Endothelial cell of umbilical vein (primary cell): ENCODE measurements around the gene TSC22D1. TPM values are rescaled to one million over a fixed set of nuclear protein-coding genes. Genes with fewer than 3 reads are reported as not detected.

ENCODE experiments used
- BruUV-seq: library from RNA; stranded (reverse); fragments of 400-500 nt; replicated peaks from 2 replicates; lab custom pipeline; 2021; lab: Mats Ljungman, UMichigan
- CTCF ChIA-PET: fragments of 300-600, 350-600 bp; sonication (Branson Sonifier 250); formaldehyde crosslinking; loops from one replicate; lab custom pipeline; 2021; ENCODE audit warnings: antibody characterized with exemption, inconsistent platforms; lab: Charles Lee
- POLR2A ChIA-PET: fragments of 300-600, 350-600 bp; sonication (Branson Sonifier 250); formaldehyde crosslinking; loops from one replicate; lab custom pipeline; 2021; ENCODE audit warnings: antibody characterized with exemption, inconsistent platforms; lab: Charles Lee
- DNase-seq: peaks from one replicate; pipeline ENCODE4 v3.0.0-alpha.2; 2011; ENCODE audit warnings: low read depth, low spot score
- FAIRE-seq: peaks from 2 replicates; lab custom pipeline; 2011; peaks lifted over from hg19 to GRCh38; lab: Jason Lieb, UNC
- H2AFZ ChIP-seq: 2 replicates; pipeline ENCODE4 v1.6.0; 2012; ENCODE audit warnings: low read depth, low read length, control low read depth, inconsistent platforms
- H3K27ac ChIP-seq: 2 replicates; pipeline ENCODE4 v1.5.1; 2011; ENCODE audit warnings: low read depth, mild to moderate bottlenecking, control low read depth, low read length, moderate library complexity; ENCODE audit not compliant: insufficient read depth
- H3K27me3 ChIP-seq, 2 experiments: 2 replicates each; pipeline versions ENCODE4 v1.6.0 to v1.6.1; 2011; ENCODE audit warnings: low read length in 2 of 2, mixed read lengths in 1 of 2; ENCODE audit not compliant: control insufficient read depth in 2 of 2, insufficient read depth in 2 of 2
- H3K36me3 ChIP-seq, 2 experiments: 2 replicates in 1 of 2; 3 replicates in 1 of 2; pipeline ENCODE4 v1.5.1; 2011; ENCODE audit warnings: low read length in 2 of 2, mild to moderate bottlenecking in 1 of 2, moderate library complexity in 1 of 2; ENCODE audit not compliant: control insufficient read depth in 2 of 2, insufficient read depth in 2 of 2; ENCODE audit errors: extremely low read depth in 1 of 2
- H3K4me1 ChIP-seq: 3 replicates; pipeline ENCODE4 v1.5.1; 2011; ENCODE audit warnings: mild to moderate bottlenecking, low read length; ENCODE audit not compliant: control insufficient read depth, insufficient read depth; ENCODE audit errors: extremely low read depth
- H3K4me2 ChIP-seq: 2 replicates; pipeline ENCODE4 v1.6.1; 2011; ENCODE audit warnings: low read length, control low read depth, mixed read lengths; ENCODE audit not compliant: insufficient read depth
- H3K4me3 ChIP-seq, 3 experiments: fragments of 200-600 bp in 1 of 3; sonication (generic), shearing (Covaris generic) in 1 of 3; replicated peaks in 1 of 3; 2 replicates each; pipeline ENCODE4 v1.5.1; 2011 to 2016; ENCODE audit warnings: control low read depth in 3 of 3, low read length in 3 of 3, mild to moderate bottlenecking in 2 of 3, inconsistent platforms in 1 of 3, low read depth in 1 of 3, moderate library complexity in 1 of 3; ENCODE audit not compliant: insufficient read depth in 1 of 3
- H3K79me2 ChIP-seq: 2 replicates; pipeline ENCODE4 v1.6.0; 2012; ENCODE audit warnings: low read length, inconsistent platforms; ENCODE audit not compliant: control insufficient read depth, insufficient read depth
- H3K9ac ChIP-seq: replicated peaks from 2 replicates; pipeline ENCODE3; 2011; ENCODE audit warnings: low read length, control low read depth; ENCODE audit not compliant: insufficient read depth; ENCODE audit errors: extremely low read depth
- H3K9me1 ChIP-seq: replicated peaks from 3 replicates; pipeline ENCODE4 v1.6.0; 2011; ENCODE audit warnings: mild to moderate bottlenecking, low read length; ENCODE audit not compliant: control insufficient read depth, insufficient read depth; ENCODE audit errors: extremely low read depth
- H3K9me3 ChIP-seq: replicated peaks from 2 replicates; pipeline ENCODE4 v1.5.1; 2012; ENCODE audit warnings: low read length, inconsistent platforms; ENCODE audit not compliant: control insufficient read depth, insufficient read depth
- H4K20me1 ChIP-seq: replicated peaks from 2 replicates; pipeline ENCODE3; 2011; ENCODE audit warnings: mild to moderate bottlenecking, low read length; ENCODE audit not compliant: control insufficient read depth, insufficient read depth; ENCODE audit errors: extremely low read depth
- CTCF ChIP-seq, 2 donors: IDR thresholded peaks; 1 replicate in 1 of 2; 2 replicates in 1 of 2; pipeline ENCODE4 v1.5.1; 2011; ENCODE audit warnings: low read length in 2 of 2, mild to moderate bottlenecking in 2 of 2, moderate library complexity in 2 of 2, control low read depth in 1 of 2, inconsistent platforms in 1 of 2, low read depth in 1 of 2; ENCODE audit not compliant: insufficient read depth in 1 of 2; ENCODE audit errors: extremely low read depth in 1 of 2
- FOS ChIP-seq: IDR thresholded peaks from 2 replicates; pipeline ENCODE4 v1.6.1; 2011; ENCODE audit warnings: mild to moderate bottlenecking, low read length, moderate library complexity, borderline replicate concordance; ENCODE audit not compliant: insufficient read depth
- GATA2 ChIP-seq: IDR thresholded peaks from 2 replicates; pipeline ENCODE4 v1.7.0; 2011; ENCODE audit warnings: low read depth, mild to moderate bottlenecking, moderate library complexity, mixed read lengths, low read length; ENCODE audit not compliant: insufficient read length, insufficient read depth
- JUN ChIP-seq: IDR thresholded peaks from 2 replicates; pipeline ENCODE4 v1.6.1; 2011; ENCODE audit warnings: borderline replicate concordance, low read depth; ENCODE audit not compliant: insufficient read length, insufficient read depth
- MAX ChIP-seq: IDR thresholded peaks from 2 replicates; pipeline ENCODE4 v1.6.1; 2011; ENCODE audit not compliant: insufficient read depth, insufficient read length
- MYC ChIP-seq: IDR thresholded peaks from one replicate; pipeline ENCODE4 v1.6.1; 2011; ENCODE audit warnings: mild to moderate bottlenecking, low read depth, low read length
- POLR2A ChIP-seq: IDR thresholded peaks from 2 replicates; pipeline ENCODE4 v1.6.1; 2012; ENCODE audit warnings: low read depth, mild to moderate bottlenecking, control low read depth, low read length
- POLR2AphosphoS5 ChIP-seq: IDR thresholded peaks from 2 replicates; pipeline ENCODE4 v1.6.1; 2012; ENCODE audit warnings: low read depth, mild to moderate bottlenecking, control low read depth, low read length, moderate library complexity; ENCODE audit not compliant: insufficient read depth
- dilution Hi-C: fragments of 300-500 bp; cut with MboI; formaldehyde crosslinking; loops from one replicate; pipeline ENCODE4 v1.15.0; 2019; ENCODE audit warnings: low sequenced_read_pairs; ENCODE audit not compliant: extremely low pct_ligation_motif_present
- intact Hi-C: fragments of 100-400 bp; cut with micrococcal nuclease; formaldehyde crosslinking; loops from one replicate; pipeline ENCODE4 v1.10.0; 2022
- polyA plus RNA-seq, 4 experiments: library from polyadenylated mRNA; depleted of rRNA in 3 of 4; stranded (reverse) in 3 of 4; unstranded in 1 of 4; fragments of >200 nt; gene quantifications; 2 replicates each; pipeline versions ENCODE4 v1.2.1 to v1.2.3, GENCODE V29; 2011 to 2012; ENCODE audit warnings: missing spikeins in 1 of 4
- total RNA-seq: library from RNA; stranded (reverse); gene quantifications from 2 replicates; pipeline ENCODE4 v1.2.3, GENCODE V29; 2021

TSC22D1 gene
- total and polyA plus RNA-seq, 2 donors (not counting 3 experiments of a cell fraction or from before 2014, with no cell fraction given) = 47.7 to 51.8 TPM

DNA sequence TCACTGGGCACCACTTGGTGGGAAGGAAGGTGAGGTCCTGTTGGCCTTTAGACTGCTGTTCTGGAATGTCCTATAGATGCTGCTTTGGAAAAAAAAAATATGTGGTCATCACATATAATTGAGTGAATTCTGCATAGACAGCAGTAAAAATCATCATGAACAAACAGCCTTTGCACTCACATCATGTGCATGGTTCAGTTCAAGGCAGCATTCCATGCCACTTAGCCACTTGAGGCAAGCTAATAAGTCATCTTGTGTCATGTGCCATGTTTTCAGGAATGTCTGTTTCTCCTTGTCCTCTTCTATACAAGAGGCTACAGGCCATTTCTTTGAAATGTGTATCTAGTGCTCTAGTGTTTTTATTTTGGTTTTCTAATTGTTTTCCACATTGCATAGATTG, 43.9 kb upstream of the TSC22D1 start:
- ChIA-PET POLR2A (no interaction called here), CTCF (no interaction called here)
- intact Hi-C loops (no loop called here), dilution Hi-C loops (no loop called here)
- H3K27ac ChIP-seq = no peak overlapping the region
- no peaks in the 10 kb centered on the region for H3K9me1 ChIP-seq
- H3K4me1 ChIP-seq = no peaks in the 10 kb centered on the region
- TF ChIP-seq MYC = no peak
- no peak overlapping the region for H3K4me3 ChIP-seq
- no peak overlapping the region for H3K9ac ChIP-seq
- H3K9me3 ChIP-seq = no peaks in the 10 kb centered on the region
- no peaks in the 10 kb centered on the region for H4K20me1 ChIP-seq
- H3K79me2 ChIP-seq = no peaks in the 10 kb centered on the region
- DNase-seq (no peak), FAIRE-seq (no peak)
- no TSS peak for BruUV-seq
- no peak overlapping the region for H3K4me2 ChIP-seq
- H3K36me3 ChIP-seq = no peaks in the 10 kb centered on the region
- H2AFZ ChIP-seq = no peak overlapping the region
- no peaks in the 10 kb centered on the region for H3K27me3 ChIP-seq

GRCh38 chr13:44619651-44620050, 43.5 kb upstream of the TSC22D1 start:
- Histone ChIP-seq H3K79me2 (no peaks in the 10 kb centered on the region), H3K4me1 (no peaks in the 10 kb centered on the region), H3K9me1 (no peaks in the 10 kb centered on the region), H4K20me1 (no peaks in the 10 kb centered on the region), H3K4me3 (no peak overlapping the region), H3K4me2 (no peak overlapping the region), H3K9ac (no peak overlapping the region), H3K27me3 (no peaks in the 10 kb centered on the region), H3K36me3 (no peaks in the 10 kb centered on the region), H2AFZ (no peak overlapping the region), H3K27ac (no peak overlapping the region), H3K9me3 (no peaks in the 10 kb centered on the region)
- intact Hi-C loops (no loop called here), dilution Hi-C loops (no loop called here)
- FAIRE-seq = no peak
- CTCF ChIA-PET = no interaction called here
- no peak for DNase-seq
- no TSS peak for BruUV-seq
- POLR2A ChIA-PET = no interaction called here
- no peak for TF ChIP-seq MAX
- TF ChIP-seq CTCF (IDR thresholded peaks at IDR 0.05; ENCODE audit: extremely low read depth in 1 of 2, insufficient read depth in 1 of 2, low read depth in 1 of 2, low read length in 2 of 2) = no peak
- TF ChIP-seq GATA2 = no peak
- no peak for TF ChIP-seq MYC
- TF ChIP-seq POLR2A = no peak
- no peak for TF ChIP-seq POLR2AphosphoS5
- TF ChIP-seq FOS = no peak
- TF ChIP-seq JUN = no peak
